ENCODE data around the gene ITPR3.

Gene ITPR3

GRCh38 chr6:33731035-33731434 lies 109.9 kb downstream of the ITPR3 start:
- H3K14ac ChIP-seq (ENCODE audit: low read length) = no peak overlapping the region
- H3K79me1 ChIP-seq (ENCODE audit: low read depth, low read length) = no peaks in the 10 kb centered on the region
- no peaks in the 10 kb centered on the region for H3K9me3 ChIP-seq (replicated peaks in 1 of 2; ENCODE audit: control insufficient read depth in 2 of 2, insufficient read depth in 1 of 2, low read depth in 1 of 2, low read length in 2 of 2)
- H2BK12ac ChIP-seq (ENCODE audit: low read length) = no peak overlapping the region
- H3K36me3 ChIP-seq (replicated peaks in 1 of 2; ENCODE audit: control insufficient read depth in 2 of 2, insufficient read depth in 2 of 2, low read length in 2 of 2) = no peaks in the 10 kb centered on the region
- no peak overlapping the region for H4K91ac ChIP-seq (ENCODE audit: low read depth, low read length, poor library complexity)
- peaks cover 0 to 5% of the 10 kb centered on the region in 2 donors for H3K4me1 ChIP-seq (ENCODE audit: control insufficient read depth in 2 of 2, insufficient read depth in 1 of 2, low read depth in 1 of 2, low read length in 2 of 2)
- no peak overlapping the region for H3K18ac ChIP-seq (ENCODE audit: low read length)
- H4K8ac ChIP-seq (ENCODE audit: low read depth, low read length) = no peak overlapping the region
- no peak overlapping the region for H2BK15ac ChIP-seq (ENCODE audit: low read length)
- H2BK120ac ChIP-seq (ENCODE audit: low read depth, low read length) = no peak overlapping the region
- no peak overlapping the region for H3K4me3 ChIP-seq (ENCODE audit: low read length in 2 of 2)
- no peak overlapping the region for H3K9ac ChIP-seq (ENCODE audit: low read depth, low read length, poor library complexity)
- no CpG with 5 or more reads among the region's 7 CpGs for WGBS, 2 donors (ENCODE audit: extremely low coverage in 2 of 2, insufficient read length in 2 of 2, insufficient replicate concordance in 1 of 2)
- H2BK5ac ChIP-seq (ENCODE audit: low read length) = no peak overlapping the region
- H3K27ac ChIP-seq (replicated peaks; ENCODE audit: low read length) = no peak overlapping the region
- H2AFZ ChIP-seq (ENCODE audit: low read length) = no peak overlapping the region
- H3K4me2 ChIP-seq (ENCODE audit: insufficient read depth, low read length, poor library complexity, severe bottlenecking) = no peak overlapping the region
- peaks cover 0 to 19% (median 0%) of the 10 kb centered on the region in 3 experiments for H3K27me3 ChIP-seq (ENCODE audit: control insufficient read depth in 3 of 3, insufficient read depth in 3 of 3, low read depth in 1 of 3, low read length in 3 of 3)
- no peak for DNase-seq (ENCODE audit: low spot score)
- H3K4ac ChIP-seq (ENCODE audit: low read length) = no peak overlapping the region
- no peak overlapping the region for H2AK5ac ChIP-seq (ENCODE audit: low read depth, low read length)
- H3K23ac ChIP-seq (ENCODE audit: low read depth, low read length, poor library complexity) = no peak overlapping the region

GRCh38 chr6:33731751-33732282 lies 110.7 kb downstream of the ITPR3 start:
- no peaks in the 10 kb centered on the region for H3K79me1 ChIP-seq (ENCODE audit: low read depth, low read length)
- WGBS, 2 donors (ENCODE audit: extremely low coverage in 2 of 2, insufficient read length in 2 of 2, insufficient replicate concordance in 1 of 2) = no CpG with 5 or more reads among the region's 9 CpGs
- DNase-seq (ENCODE audit: low spot score) = no peak
- H4K8ac ChIP-seq (ENCODE audit: low read depth, low read length) = no peak overlapping the region
- peak overlapping the region; percentile 5 for H3K23ac ChIP-seq (ENCODE audit: low read depth, low read length, poor library complexity)
- H4K91ac ChIP-seq (ENCODE audit: low read depth, low read length, poor library complexity) = no peak overlapping the region
- H2BK120ac ChIP-seq (ENCODE audit: low read depth, low read length) = no peak overlapping the region
- no peak overlapping the region for H3K9ac ChIP-seq (ENCODE audit: low read depth, low read length, poor library complexity)
- H2BK15ac ChIP-seq (ENCODE audit: low read length) = no peak overlapping the region
- H2BK5ac ChIP-seq (ENCODE audit: low read length) = no peak overlapping the region
- H3K4me1 ChIP-seq (ENCODE audit: control insufficient read depth in 2 of 2, insufficient read depth in 1 of 2, low read depth in 1 of 2, low read length in 2 of 2) = peaks cover 0 to 5% of the 10 kb centered on the region in 2 donors
- no peak overlapping the region for H2AFZ ChIP-seq (ENCODE audit: low read length)
- no peak overlapping the region for H3K4me3 ChIP-seq (ENCODE audit: low read length in 2 of 2)
- H3K9me3 ChIP-seq (replicated peaks in 1 of 2; ENCODE audit: control insufficient read depth in 2 of 2, insufficient read depth in 1 of 2, low read depth in 1 of 2, low read length in 2 of 2) = no peaks in the 10 kb centered on the region
- H3K18ac ChIP-seq (ENCODE audit: low read length) = peak overlapping the region; percentile 55
- H3K4ac ChIP-seq (ENCODE audit: low read length) = no peak overlapping the region
- H2AK5ac ChIP-seq (ENCODE audit: low read depth, low read length) = no peak overlapping the region
- no peak overlapping the region for H3K27ac ChIP-seq (replicated peaks; ENCODE audit: low read length)
- H3K27me3 ChIP-seq (ENCODE audit: control insufficient read depth in 3 of 3, insufficient read depth in 3 of 3, low read depth in 1 of 3, low read length in 3 of 3) = peaks cover 0 to 19% (median 0%) of the 10 kb centered on the region in 3 experiments
- no peaks in the 10 kb centered on the region for H3K36me3 ChIP-seq (replicated peaks in 1 of 2; ENCODE audit: control insufficient read depth in 2 of 2, insufficient read depth in 2 of 2, low read length in 2 of 2)
- no peak overlapping the region for H2BK12ac ChIP-seq (ENCODE audit: low read length)
- H3K14ac ChIP-seq (ENCODE audit: low read length) = no peak overlapping the region
- no peak overlapping the region for H3K4me2 ChIP-seq (ENCODE audit: insufficient read depth, low read length, poor library complexity, severe bottlenecking)

- Histone ChIP-seq H2AK5ac (ENCODE audit: low read depth, low read length) (no peak overlapping the region), H3K79me1 (ENCODE audit: low read depth, low read length) (no peaks in the 10 kb centered on the region), H4K8ac (ENCODE audit: low read depth, low read length) (no peak overlapping the region), H3K27me3 (ENCODE audit: control insufficient read depth in 3 of 3, insufficient read depth in 3 of 3, low read depth in 1 of 3, low read length in 3 of 3) (peaks cover 0 to 16% (median 0%) of the 10 kb centered on the region in 3 experiments), H3K36me3 (replicated peaks in 1 of 2; ENCODE audit: control insufficient read depth in 2 of 2, insufficient read depth in 2 of 2, low read length in 2 of 2) (no peaks in the 10 kb centered on the region), H3K27ac (replicated peaks; ENCODE audit: low read length) (no peak overlapping the region), H3K14ac (ENCODE audit: low read length) (no peak overlapping the region), H2BK120ac (ENCODE audit: low read depth, low read length) (no peak overlapping the region), H3K4me1 (ENCODE audit: control insufficient read depth in 2 of 2, insufficient read depth in 1 of 2, low read depth in 1 of 2, low read length in 2 of 2) (peaks cover 0 to 5% of the 10 kb centered on the region in 2 donors), H3K9me3 (replicated peaks in 1 of 2; ENCODE audit: control insufficient read depth in 2 of 2, insufficient read depth in 1 of 2, low read depth in 1 of 2, low read length in 2 of 2) (no peaks in the 10 kb centered on the region), H3K9ac (ENCODE audit: low read depth, low read length, poor library complexity) (no peak overlapping the region), H3K4me3 (ENCODE audit: low read length in 2 of 2) (no peak overlapping the region), H2BK5ac (ENCODE audit: low read length) (no peak overlapping the region), H3K4me2 (ENCODE audit: insufficient read depth, low read length, poor library complexity, severe bottlenecking) (no peak overlapping the region), H2BK12ac (ENCODE audit: low read length) (no peak overlapping the region), H3K18ac (ENCODE audit: low read length) (no peak overlapping the region), H2BK15ac (ENCODE audit: low read length) (no peak overlapping the region), H2AFZ (ENCODE audit: low read length) (no peak overlapping the region), H3K4ac (ENCODE audit: low read length) (no peak overlapping the region), H4K91ac (ENCODE audit: low read depth, low read length, poor library complexity) (peak overlapping the region; percentile 67), H3K23ac (ENCODE audit: low read depth, low read length, poor library complexity) (no peak overlapping the region)
- no CpG with 5 or more reads among the region's 6 CpGs for WGBS, 2 donors (ENCODE audit: extremely low coverage in 2 of 2, insufficient read length in 2 of 2, insufficient replicate concordance in 1 of 2)
- no peak for DNase-seq (ENCODE audit: low spot score)
Observed at GRCh38 chr6:33732385-33732784, 111.3 kb downstream of the ITPR3 start.

- Histone ChIP-seq H2BK5ac (ENCODE audit: low read length) (no peak overlapping the region), H2AFZ (ENCODE audit: low read length) (no peak overlapping the region), H2BK12ac (ENCODE audit: low read length) (no peak overlapping the region), H3K9ac (ENCODE audit: low read depth, low read length, poor library complexity) (no peak overlapping the region), H2BK15ac (ENCODE audit: low read length) (no peak overlapping the region), H3K27me3 (ENCODE audit: control insufficient read depth in 3 of 3, insufficient read depth in 3 of 3, low read depth in 1 of 3, low read length in 3 of 3) (peaks cover 0 to 16% (median 0%) of the 10 kb centered on the region in 3 experiments), H3K4ac (ENCODE audit: low read length) (no peak overlapping the region), H3K36me3 (replicated peaks in 1 of 2; ENCODE audit: control insufficient read depth in 2 of 2, insufficient read depth in 2 of 2, low read length in 2 of 2) (no peaks in the 10 kb centered on the region), H3K14ac (ENCODE audit: low read length) (no peak overlapping the region), H3K9me3 (replicated peaks in 1 of 2; ENCODE audit: control insufficient read depth in 2 of 2, insufficient read depth in 1 of 2, low read depth in 1 of 2, low read length in 2 of 2) (no peaks in the 10 kb centered on the region), H4K91ac (ENCODE audit: low read depth, low read length, poor library complexity) (no peak overlapping the region), H4K8ac (ENCODE audit: low read depth, low read length) (no peak overlapping the region), H3K4me2 (ENCODE audit: insufficient read depth, low read length, poor library complexity, severe bottlenecking) (no peak overlapping the region), H3K4me3 (ENCODE audit: low read length in 2 of 2) (no peak overlapping the region), H2AK5ac (ENCODE audit: low read depth, low read length) (peak overlapping the region; percentile 16), H3K18ac (ENCODE audit: low read length) (peak overlapping the region; percentile 16), H3K27ac (replicated peaks; ENCODE audit: low read length) (no peak overlapping the region), H3K4me1 (ENCODE audit: control insufficient read depth in 2 of 2, insufficient read depth in 1 of 2, low read depth in 1 of 2, low read length in 2 of 2) (peaks cover 0 to 5% of the 10 kb centered on the region in 2 donors), H3K23ac (ENCODE audit: low read depth, low read length, poor library complexity) (peak overlapping the region; percentile 3), H2BK120ac (ENCODE audit: low read depth, low read length) (no peak overlapping the region), H3K79me1 (ENCODE audit: low read depth, low read length) (no peaks in the 10 kb centered on the region)
- WGBS, 2 donors (ENCODE audit: extremely low coverage in 2 of 2, insufficient read length in 2 of 2, insufficient replicate concordance in 1 of 2) = no CpG with 5 or more reads among the region's 13 CpGs
- no peak for DNase-seq (ENCODE audit: low spot score)
Observed at GRCh38 chr6:33732817-33733708, 111.9 kb downstream of the ITPR3 start.

Data from neuronal stem cell (in vitro differentiated cells).